ENCODE measurements around the gene ASAP3.

DNA sequence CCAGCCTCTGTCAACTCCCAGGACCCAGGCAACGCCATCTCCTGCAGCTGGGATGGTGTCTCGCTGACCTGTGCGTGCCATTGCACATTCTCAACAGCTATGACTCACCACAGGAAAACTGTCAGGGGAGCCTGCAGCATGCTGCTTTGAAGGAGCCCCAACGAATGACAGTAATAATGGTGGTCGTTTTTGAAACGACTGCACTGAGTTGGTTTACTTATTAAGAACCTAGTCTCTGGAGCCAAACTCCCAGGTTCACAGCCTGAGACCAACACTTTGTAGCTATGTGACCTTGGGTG, 81.0 kb downstream of the ASAP3 start:
- TF ChIP-seq, protein P1, sequence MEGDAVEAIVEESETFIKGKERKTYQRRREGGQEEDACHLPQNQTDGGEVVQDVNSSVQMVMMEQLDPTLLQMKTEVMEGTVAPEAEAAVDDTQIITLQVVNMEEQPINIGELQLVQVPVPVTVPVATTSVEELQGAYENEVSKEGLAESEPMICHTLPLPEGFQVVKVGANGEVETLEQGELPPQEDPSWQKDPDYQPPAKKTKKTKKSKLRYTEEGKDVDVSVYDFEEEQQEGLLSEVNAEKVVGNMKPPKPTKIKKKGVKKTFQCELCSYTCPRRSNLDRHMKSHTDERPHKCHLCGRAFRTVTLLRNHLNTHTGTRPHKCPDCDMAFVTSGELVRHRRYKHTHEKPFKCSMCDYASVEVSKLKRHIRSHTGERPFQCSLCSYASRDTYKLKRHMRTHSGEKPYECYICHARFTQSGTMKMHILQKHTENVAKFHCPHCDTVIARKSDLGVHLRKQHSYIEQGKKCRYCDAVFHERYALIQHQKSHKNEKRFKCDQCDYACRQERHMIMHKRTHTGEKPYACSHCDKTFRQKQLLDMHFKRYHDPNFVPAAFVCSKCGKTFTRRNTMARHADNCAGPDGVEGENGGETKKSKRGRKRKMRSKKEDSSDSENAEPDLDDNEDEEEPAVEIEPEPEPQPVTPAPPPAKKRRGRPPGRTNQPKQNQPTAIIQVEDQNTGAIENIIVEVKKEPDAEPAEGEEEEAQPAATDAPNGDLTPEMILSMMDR (IDR thresholded peaks at IDR 0.05), result no peak
- TF ChIP-seq ZFX (IDR thresholded peaks at IDR 0.05; ENCODE audit: borderline replicate concordance), result no peak
